Measurements from ENCODE around the gene HCFC1R1.

HCFC1R1 gene

GRCh38 chr16:3066440-3066748 is 42.7 kb upstream of the HCFC1R1 start:
- TF ChIP-seq CTCF (IDR thresholded peaks at IDR 0.05; ENCODE audit: extremely low read depth, missing control alignments), result no peak
- DNase-seq (ENCODE audit: low spot score), result no peak

- no peak for TF ChIP-seq CTCF (IDR thresholded peaks at IDR 0.05; ENCODE audit: extremely low read depth, missing control alignments)
- no peak for DNase-seq (ENCODE audit: low spot score)
These were observed 42.1 kb upstream of the HCFC1R1 start for GRCh38 chr16:3065742-3066439.

GRCh38 chr16:3065069-3065741 is 41.5 kb upstream of the HCFC1R1 start, which contains the start of gene IL32:
TSS of gene IL32 (plus strand) at chr16:3065640. CDS start at chr16:3065812, 172 bp downstream.
- DNase-seq (ENCODE audit: low spot score), result peak; percentile 60
- TF ChIP-seq CTCF (IDR thresholded peaks at IDR 0.05; ENCODE audit: extremely low read depth, missing control alignments), result no peak

GRCh38 chr16:3063625-3064386 is 40.1 kb upstream of the HCFC1R1 start:
- DNase-seq (ENCODE audit: low spot score), result no peak

GRCh38 chr16:3062553-3062952 is 38.8 kb upstream of the HCFC1R1 start:
- no peak for TF ChIP-seq CTCF (IDR thresholded peaks at IDR 0.05; ENCODE audit: extremely low read depth, missing control alignments)
- no peak for DNase-seq (ENCODE audit: low spot score)

More at GRCh38 chr16:3063625-3064386, 40.1 kb upstream of the HCFC1R1 start:
- no peak for TF ChIP-seq CTCF (IDR thresholded peaks at IDR 0.05; ENCODE audit: extremely low read depth, missing control alignments)

GRCh38 chr16:3060339-3061127 is 36.8 kb upstream of the HCFC1R1 start:
- TF ChIP-seq CTCF (IDR thresholded peaks at IDR 0.05; ENCODE audit: extremely low read depth, missing control alignments), result no peak
- no peak for DNase-seq (ENCODE audit: low spot score)
